Activated CD8-positive, alpha-beta T cell treated with anti-CD3 and anti-CD28 coated beads for 36 hours (primary cell): Measurements from ENCODE around the gene F10. TPM values are rescaled to one million over a fixed set of nuclear protein-coding genes. Genes with fewer than 3 reads are reported as not detected.

Source experiments
- ATAC-seq: fragments of 200-7000 bp; cut with Tn5 transposase; one replicate; pipeline ENCODE4 v1.10.0; 2021; ENCODE audit warnings: mild to moderate bottlenecking, moderate library complexity
- CTCF ChIA-PET: fragments of 350-600 bp; sonication (Branson Sonifier 250); formaldehyde crosslinking; loops from one replicate; lab custom pipeline; 2021; ENCODE audit warnings: antibody characterized with exemption; lab: Charles Lee
- POLR2A ChIA-PET: fragments of 350-600 bp; sonication (Branson Sonifier 250); formaldehyde crosslinking; loops from one replicate; lab custom pipeline; 2021; ENCODE audit warnings: antibody characterized with exemption; lab: Charles Lee
- DNase-seq: peaks from one replicate; pipeline ENCODE4 v3.0.0-alpha.2; 2020
- H3K27ac Mint-ChIP-seq: one replicate; pipeline ENCODE4 v1.8.0; 2021; ENCODE audit warnings: mild to moderate bottlenecking, mixed read lengths
- H3K27me3 Mint-ChIP-seq: one replicate; pipeline ENCODE4 v1.8.0; 2021; ENCODE audit warnings: mixed read lengths
- H3K36me3 Mint-ChIP-seq: one replicate; pipeline ENCODE4 v1.8.0; 2021; ENCODE audit warnings: low read depth, mixed read lengths
- H3K4me1 Mint-ChIP-seq: one replicate; pipeline ENCODE4 v1.8.0; 2021; ENCODE audit warnings: low read depth, mixed read lengths
- H3K4me3 Mint-ChIP-seq: one replicate; pipeline ENCODE4 v1.8.0; 2021; ENCODE audit warnings: mild to moderate bottlenecking, moderate library complexity, mixed read lengths
- H3K9me3 Mint-ChIP-seq: one replicate; pipeline ENCODE4 v1.8.0; 2021; ENCODE audit warnings: mixed read lengths
- CTCF ChIP-seq: fragments of 200-600 bp; IDR thresholded peaks from one replicate; pipeline ENCODE4 v1.8.0; 2022; ENCODE audit warnings: antibody characterized with exemption, mild to moderate bottlenecking
- intact Hi-C: fragments of 100-400 bp; cut with micrococcal nuclease; formaldehyde crosslinking; loops from one replicate; pipeline ENCODE4 v1.10.0; 2022
- total RNA-seq, 2 experiments: library from RNA; stranded (reverse); gene quantifications; one replicate each; pipeline ENCODE4 v1.2.3, GENCODE V29; 2021

F10 gene
- total RNA-seq, 2 experiments from 2014 or later: not detected

GRCh38 chr13:113137691-113138298 lies 15.2 kb downstream of the F10 start:
- Mint-ChIP-seq H3K4me1 (no peaks in the 10 kb centered on the region), H3K4me3 (no peak overlapping the region), H3K36me3 (no peaks in the 10 kb centered on the region), H3K27ac (no peak overlapping the region), H3K27me3 (no peaks in the 10 kb centered on the region), H3K9me3 (no peaks in the 10 kb centered on the region)
- DNase-seq (no peak), ATAC-seq (no peak)
- POLR2A ChIA-PET: no interaction called here
- intact Hi-C loops: no loop called here
- no peak for TF ChIP-seq CTCF
- CTCF ChIA-PET: no interaction called here

GRCh38 chr13:113138792-113139551 lies 16.4 kb downstream of the F10 start:
- Mint-ChIP-seq H3K27me3 (no peaks in the 10 kb centered on the region), H3K9me3 (no peaks in the 10 kb centered on the region), H3K4me1 (no peaks in the 10 kb centered on the region), H3K36me3 (no peaks in the 10 kb centered on the region), H3K27ac (no peak overlapping the region), H3K4me3 (no peak overlapping the region)
- ATAC-seq (no peak), DNase-seq (no peak)
- POLR2A ChIA-PET: no interaction called here
- CTCF ChIA-PET: no interaction called here
- TF ChIP-seq CTCF: no peak
- intact Hi-C loops: no loop called here

- DNase-seq (no peak), ATAC-seq (no peak)
- Mint-ChIP-seq H3K27me3 (no peaks in the 10 kb centered on the region), H3K4me1 (no peaks in the 10 kb centered on the region), H3K4me3 (no peak overlapping the region), H3K9me3 (no peaks in the 10 kb centered on the region), H3K27ac (no peak overlapping the region), H3K36me3 (no peaks in the 10 kb centered on the region)
- TF ChIP-seq CTCF: no peak
- CTCF ChIA-PET: no interaction called here
- POLR2A ChIA-PET: no interaction called here
- intact Hi-C loops: no loop called here
These were observed 17.0 kb downstream of the F10 start for GRCh38 chr13:113139577-113139976.

- H3K4me1 Mint-ChIP-seq: peaks cover 6% of the 10 kb centered on the region
- H3K27me3 Mint-ChIP-seq: no peaks in the 10 kb centered on the region
- DNase-seq: no peak
- ChIA-PET POLR2A (interaction anchor here (0.6 kb wide), 2 partner anchors 10 to 938 kb away, joined by 3 read pairs; no protein-coding TSS in a partner anchor), CTCF (interaction anchor here (1.0 to 1.2 kb wide), 2 partner anchors 198 to 275 kb away, joined by 3 read pairs; no protein-coding TSS in a partner anchor)
- no peak for TF ChIP-seq CTCF
- ATAC-seq: no peak
- H3K9me3 Mint-ChIP-seq: no peaks in the 10 kb centered on the region
- intact Hi-C loops: no loop called here
- H3K36me3 Mint-ChIP-seq: no peaks in the 10 kb centered on the region
- H3K4me3 Mint-ChIP-seq: no peak overlapping the region
- no peak overlapping the region for H3K27ac Mint-ChIP-seq
These were observed 18.3 kb downstream of the F10 start for GRCh38 chr13:113140677-113141600.
